HepG2 (cell line): ENCODE data around the gene P3H3.

Experiments used
- ATF7 ChIP-seq, 2 experiments: fragments of 450-650 bp in 1 of 2; sonication (generic) in 1 of 2; formaldehyde crosslinking in 1 of 2; IDR thresholded peaks; 2 replicates each; pipeline versions ENCODE4 v1.4.0 to v1.6.1; 2016 to 2020; ENCODE audit warnings: antibody characterized with exemption in 1 of 2, mild to moderate bottlenecking in 1 of 2, missing genetic modification reagents in 1 of 2
- KLF12 ChIP-seq: sonication (generic); formaldehyde crosslinking; IDR thresholded peaks from 2 replicates; pipeline ENCODE4 v1.4.0; 2020; ENCODE audit warnings: missing genetic modification reagents, borderline replicate concordance
- SIN3B ChIP-seq: fragments of 150-350 bp; IDR thresholded peaks from 2 replicates; pipeline ENCODE4 v1.6.1; 2014; ENCODE audit warnings: low read length
- SMC3 ChIP-seq: IDR thresholded peaks from 2 replicates; pipeline ENCODE4 v1.6.1; 2011; ENCODE audit warnings: low read length, improper control_type of control experiment

DNA sequence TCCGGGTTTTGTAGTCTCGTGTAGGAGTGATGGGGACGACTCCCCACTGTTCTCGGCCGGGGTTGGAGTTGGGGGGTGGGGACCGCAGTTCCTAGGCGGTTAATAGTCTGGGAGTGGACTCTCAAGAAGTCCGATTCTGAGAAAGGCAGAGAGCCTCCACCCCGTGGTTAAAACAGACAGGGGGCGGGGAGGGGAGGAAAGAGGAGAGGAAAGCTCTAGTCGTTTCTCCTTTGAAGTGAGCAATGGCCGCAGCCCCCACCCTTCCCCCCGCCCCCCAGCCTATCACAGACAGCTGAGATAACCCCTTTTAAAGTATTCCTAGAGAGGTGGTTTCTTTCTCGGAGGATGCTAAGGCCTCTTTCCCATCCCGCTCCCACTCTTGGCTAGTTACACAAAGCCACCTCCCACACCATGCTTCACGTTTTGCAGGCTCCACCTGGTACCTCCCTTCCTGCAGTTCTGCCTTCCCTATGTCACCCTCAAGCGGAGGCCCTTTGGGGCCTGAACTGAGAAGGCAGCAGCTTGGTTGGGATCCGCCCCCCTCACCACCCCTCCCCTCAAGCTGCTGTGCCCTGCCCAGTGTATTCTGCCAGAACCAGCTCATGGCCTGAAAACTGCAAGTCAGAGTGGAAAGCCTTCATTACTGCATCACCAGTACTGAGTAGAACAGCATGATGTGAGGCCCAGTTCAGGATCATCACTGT is 24.6 kb downstream of the P3H3 start:
- TF ChIP-seq SMC3 (no peak), ATF7 (IDR thresholded peaks at IDR 0.05) (no peak), ATF7 (CRISPR knock-in tag; IDR thresholded peaks at IDR 0.05) (no peak), KLF12 (CRISPR knock-in tag) (no peak), SIN3B (no peak)
